Measurements from ENCODE around the gene SUMO3. TPM values are rescaled to one million over a fixed set of nuclear protein-coding genes. Genes with fewer than 3 reads are reported as not detected.
A peak's percentile ranks its signal among the peaks of the same experiment; 100 is the strongest.

The SUMO3 gene
- total and polyA plus RNA-seq, 2 of the 13 experiments (the other 11 are each of a cell fraction or from before 2014, with no cell fraction given) = 51.4 to 92.4 TPM

GRCh38 chr21:44801468-44802395 lies 16.1 kb downstream of the SUMO3 start, which contains the start of gene UBE2G2 (continued):
- peak; percentile 29; the same call in 1 of the 2 replicates for TF ChIP-seq KLF12 (CRISPR knock-in tag; IDR thresholded peaks at IDR 0.05; ENCODE audit: borderline replicate concordance)
- peak; percentile 82; the same call in 1 of the 2 replicates for TF ChIP-seq POGK (CRISPR knock-in tag; conservative IDR thresholded peaks at IDR 0.05)
- TF ChIP-seq ASH2L (IDR thresholded peaks at IDR 0.05; ENCODE audit: insufficient read length, low read depth, low read length) = peak; percentile 79
- TF ChIP-seq ZC3H13 (CRISPR knock-in tag; IDR thresholded peaks at IDR 0.05) = peak; percentile 85
- TF ChIP-seq, protein P1, sequence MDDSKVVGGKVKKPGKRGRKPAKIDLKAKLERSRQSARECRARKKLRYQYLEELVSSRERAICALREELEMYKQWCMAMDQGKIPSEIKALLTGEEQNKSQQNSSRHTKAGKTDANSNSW (CRISPR knock-in tag; IDR thresholded peaks at IDR 0.05; ENCODE audit: borderline replicate concordance) = peak; percentile 85; the same call in 1 of the 2 replicates
- 0 out of 2 replicates have a peak, but pooled peaks have one; percentile 38 for TF ChIP-seq ZNF501 (CRISPR knock-in tag; IDR thresholded peaks at IDR 0.05)
- peak; percentile 93 for TF ChIP-seq NR0B2 (CRISPR knock-in tag; IDR thresholded peaks at IDR 0.05)
- no peak for TF ChIP-seq WIZ (CRISPR knock-in tag; IDR thresholded peaks at IDR 0.05)
- peak; percentile 22; the same call in 1 of the 2 replicates for TF ChIP-seq FOXA3 (CRISPR knock-in tag; IDR thresholded peaks at IDR 0.05)
- TF ChIP-seq, protein P2, sequence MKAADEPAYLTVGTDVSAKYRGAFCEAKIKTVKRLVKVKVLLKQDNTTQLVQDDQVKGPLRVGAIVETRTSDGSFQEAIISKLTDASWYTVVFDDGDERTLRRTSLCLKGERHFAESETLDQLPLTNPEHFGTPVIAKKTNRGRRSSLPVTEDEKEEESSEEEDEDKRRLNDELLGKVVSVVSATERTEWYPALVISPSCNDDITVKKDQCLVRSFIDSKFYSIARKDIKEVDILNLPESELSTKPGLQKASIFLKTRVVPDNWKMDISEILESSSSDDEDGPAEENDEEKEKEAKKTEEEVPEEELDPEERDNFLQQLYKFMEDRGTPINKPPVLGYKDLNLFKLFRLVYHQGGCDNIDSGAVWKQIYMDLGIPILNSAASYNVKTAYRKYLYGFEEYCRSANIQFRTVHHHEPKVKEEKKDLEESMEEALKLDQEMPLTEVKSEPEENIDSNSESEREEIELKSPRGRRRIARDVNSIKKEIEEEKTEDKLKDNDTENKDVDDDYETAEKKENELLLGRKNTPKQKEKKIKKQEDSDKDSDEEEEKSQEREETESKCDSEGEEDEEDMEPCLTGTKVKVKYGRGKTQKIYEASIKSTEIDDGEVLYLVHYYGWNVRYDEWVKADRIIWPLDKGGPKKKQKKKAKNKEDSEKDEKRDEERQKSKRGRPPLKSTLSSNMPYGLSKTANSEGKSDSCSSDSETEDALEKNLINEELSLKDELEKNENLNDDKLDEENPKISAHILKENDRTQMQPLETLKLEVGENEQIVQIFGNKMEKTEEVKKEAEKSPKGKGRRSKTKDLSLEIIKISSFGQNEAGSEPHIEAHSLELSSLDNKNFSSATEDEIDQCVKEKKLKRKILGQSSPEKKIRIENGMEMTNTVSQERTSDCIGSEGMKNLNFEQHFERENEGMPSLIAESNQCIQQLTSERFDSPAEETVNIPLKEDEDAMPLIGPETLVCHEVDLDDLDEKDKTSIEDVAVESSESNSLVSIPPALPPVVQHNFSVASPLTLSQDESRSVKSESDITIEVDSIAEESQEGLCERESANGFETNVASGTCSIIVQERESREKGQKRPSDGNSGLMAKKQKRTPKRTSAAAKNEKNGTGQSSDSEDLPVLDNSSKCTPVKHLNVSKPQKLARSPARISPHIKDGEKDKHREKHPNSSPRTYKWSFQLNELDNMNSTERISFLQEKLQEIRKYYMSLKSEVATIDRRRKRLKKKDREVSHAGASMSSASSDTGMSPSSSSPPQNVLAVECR (CRISPR knock-in tag; IDR thresholded peaks at IDR 0.05; ENCODE audit: borderline replicate concordance) = peak; percentile 92
- peak; percentile 91 for TF ChIP-seq POLR2G (IDR thresholded peaks at IDR 0.05; ENCODE audit: low read depth, low read length)
- peak; percentile 67 for TF ChIP-seq ZNF564 (CRISPR knock-in tag; IDR thresholded peaks at IDR 0.05)
- peak; percentile 90 for TF ChIP-seq KDM5A (IDR thresholded peaks at IDR 0.05; ENCODE audit: borderline replicate concordance, low read length)
- TF ChIP-seq, protein P3, sequence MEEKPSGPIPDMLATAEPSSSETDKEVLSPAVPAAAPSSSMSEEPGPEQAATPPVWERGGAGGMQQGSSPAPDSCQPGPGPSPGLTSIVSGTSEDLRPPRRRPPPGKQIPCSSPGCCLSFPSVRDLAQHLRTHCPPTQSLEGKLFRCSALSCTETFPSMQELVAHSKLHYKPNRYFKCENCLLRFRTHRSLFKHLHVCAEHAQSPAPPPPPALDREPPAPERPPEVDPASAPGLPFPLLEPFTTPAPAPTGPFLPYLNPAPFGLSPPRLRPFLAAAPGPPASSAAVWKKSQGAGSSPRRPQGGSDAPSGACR (CRISPR knock-in tag; IDR thresholded peaks at IDR 0.05) = no peak
- TF ChIP-seq MXD4 (CRISPR knock-in tag; IDR thresholded peaks at IDR 0.05) = peak; percentile 98
- peak; percentile 87 for TF ChIP-seq SPEN (CRISPR knock-in tag; IDR thresholded peaks at IDR 0.05; ENCODE audit: low read depth)
- TF ChIP-seq ZNF788 (CRISPR knock-in tag; IDR thresholded peaks at IDR 0.05; ENCODE audit: borderline replicate concordance) = peak; percentile 88; the same call in 1 of the 2 replicates
- TF ChIP-seq, protein P4, sequence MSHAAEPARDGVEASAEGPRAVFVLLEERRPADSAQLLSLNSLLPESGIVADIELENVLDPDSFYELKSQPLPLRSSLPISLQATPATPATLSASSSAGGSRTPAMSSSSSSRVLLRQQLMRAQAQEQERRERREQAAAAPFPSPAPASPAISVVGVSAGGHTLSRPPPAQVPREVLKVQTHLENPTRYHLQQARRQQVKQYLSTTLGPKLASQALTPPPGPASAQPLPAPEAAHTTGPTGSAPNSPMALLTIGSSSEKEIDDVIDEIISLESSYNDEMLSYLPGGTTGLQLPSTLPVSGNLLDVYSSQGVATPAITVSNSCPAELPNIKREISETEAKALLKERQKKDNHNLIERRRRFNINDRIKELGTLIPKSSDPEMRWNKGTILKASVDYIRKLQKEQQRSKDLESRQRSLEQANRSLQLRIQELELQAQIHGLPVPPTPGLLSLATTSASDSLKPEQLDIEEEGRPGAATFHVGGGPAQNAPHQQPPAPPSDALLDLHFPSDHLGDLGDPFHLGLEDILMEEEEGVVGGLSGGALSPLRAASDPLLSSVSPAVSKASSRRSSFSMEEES (CRISPR knock-in tag; IDR thresholded peaks at IDR 0.05) = peak; percentile 57; the same call in 1 of the 2 replicates
